ENCODE results near the gene CEP85L.

Gene CEP85L

GRCh38 chr6:118473266-118473665, 178.1 kb downstream of the CEP85L start:
- no peak overlapping the region for H3K4me3 ChIP-seq (ENCODE audit: low read length)
- DNase-seq (ENCODE audit: low read depth) = no peak
- TF ChIP-seq CTCF (conservative IDR thresholded peaks at IDR 0.05; ENCODE audit: low read length) = no peak

GRCh38 chr6:118469468-118469867, 181.9 kb downstream of the CEP85L start:
- DNase-seq (ENCODE audit: low read depth) = no peak
- no peak overlapping the region for H3K4me3 ChIP-seq (ENCODE audit: low read length)
- no peak for TF ChIP-seq CTCF (conservative IDR thresholded peaks at IDR 0.05; ENCODE audit: low read length)

- no peak overlapping the region for H3K4me3 ChIP-seq (ENCODE audit: low read length)
- TF ChIP-seq CTCF (conservative IDR thresholded peaks at IDR 0.05; ENCODE audit: low read length) = no peak
- DNase-seq (ENCODE audit: low read depth) = no peak
These were observed 182.5 kb downstream of the CEP85L start for GRCh38 chr6:118468682-118469465.

- no peak overlapping the region for H3K4me3 ChIP-seq (ENCODE audit: low read length)
- DNase-seq (ENCODE audit: low read depth) = no peak
- no peak for TF ChIP-seq CTCF (conservative IDR thresholded peaks at IDR 0.05; ENCODE audit: low read length)
These were observed 184.2 kb downstream of the CEP85L start for GRCh38 chr6:118467181-118467580.

GRCh38 chr6:118464620-118465019, 186.8 kb downstream of the CEP85L start:
- DNase-seq (ENCODE audit: low read depth) = no peak
- H3K4me3 ChIP-seq (ENCODE audit: low read length) = no peak overlapping the region
- TF ChIP-seq CTCF (conservative IDR thresholded peaks at IDR 0.05; ENCODE audit: low read length) = no peak

- no peak for TF ChIP-seq CTCF (conservative IDR thresholded peaks at IDR 0.05; ENCODE audit: low read length)
- H3K4me3 ChIP-seq (ENCODE audit: low read length) = no peak overlapping the region
- DNase-seq (ENCODE audit: low read depth) = no peak
These were observed 190.4 kb downstream of the CEP85L start for GRCh38 chr6:118460958-118461470.

GRCh38 chr6:118456982-118457381, 194.4 kb downstream of the CEP85L start:
- no peak overlapping the region for H3K4me3 ChIP-seq (ENCODE audit: low read length)
- no peak for TF ChIP-seq CTCF (conservative IDR thresholded peaks at IDR 0.05; ENCODE audit: low read length)

More at GRCh38 chr6:118456982-118457381, 194.4 kb downstream of the CEP85L start:
- DNase-seq (ENCODE audit: low read depth) = no peak

Data from AG10803 (cell line).